SK-N-SH (cell line): ENCODE results near the gene SMYD3. TPM values are rescaled to one million over a fixed set of nuclear protein-coding genes. Genes with fewer than 3 reads are reported as not detected.

Experiments used
- CTCF ChIA-PET: fragments of 300-600, 350-600 bp; formaldehyde crosslinking; extraction: SDS; loops from one replicate; lab custom pipeline; 2021; lab: Yijun Ruan, JAX
- POLR2A ChIA-PET: fragments of 350-600 bp; sonication (Branson Sonifier 250); formaldehyde crosslinking; extraction: SDS; loops from one replicate; lab custom pipeline; 2020; ENCODE audit warnings: antibody characterized with exemption, inconsistent platforms; lab: Yijun Ruan, JAX
- DNase-seq: peaks from one replicate; pipeline ENCODE4 v3.0.0; 2012
- H2AFZ ChIP-seq: fragments of 200-600 bp; sonication (generic); 2 replicates; pipeline ENCODE4 v1.8.1; 2016; ENCODE audit warnings: antibody characterized with exemption, mild to moderate bottlenecking, low read depth
- H3F3A ChIP-seq: fragments of 200-600 bp; sonication (generic); replicated peaks from 2 replicates; pipeline ENCODE3; 2016; ENCODE audit warnings: antibody characterized with exemption, mild to moderate bottlenecking; ENCODE audit not compliant: insufficient read depth
- H3K27ac ChIP-seq, 2 experiments: fragments of 200-500 bp in 1 of 2; fragments of 200-600 bp in 1 of 2; sonication (Bioruptor generic) in 1 of 2; sonication (generic), shearing (Covaris generic) in 1 of 2; 2 replicates each; pipeline versions ENCODE4 v1.5.1 to v1.6.1; 2014 to 2016; ENCODE audit warnings: low read depth in 2 of 2, inconsistent platforms in 1 of 2, low read length in 1 of 2, mild to moderate bottlenecking in 1 of 2, mixed read lengths in 1 of 2
- H3K27me3 ChIP-seq: fragments of 200-600 bp; sonication (generic), shearing (Covaris generic); 2 replicates; pipeline ENCODE4 v1.6.1; 2016; ENCODE audit warnings: mixed run types; ENCODE audit not compliant: insufficient read depth
- H3K36me3 ChIP-seq, 2 experiments: fragments of 200-500 bp in 1 of 2; fragments of 200-600 bp in 1 of 2; sonication (Bioruptor generic) in 1 of 2; sonication (generic) in 1 of 2; replicated peaks in 1 of 2; 2 replicates each; pipeline versions ENCODE3 to v1.5.1; 2014 to 2016; ENCODE audit warnings: low read length in 1 of 2, mild to moderate bottlenecking in 1 of 2; ENCODE audit not compliant: insufficient read depth in 2 of 2, control insufficient read depth in 1 of 2
- H3K4me1 ChIP-seq, 2 experiments: fragments of 200-500 bp in 1 of 2; fragments of 200-600 bp in 1 of 2; sonication (Bioruptor generic) in 1 of 2; sonication (generic), shearing (Covaris generic) in 1 of 2; 2 replicates each; pipeline versions ENCODE4 v1.5.1 to v1.6.1; 2014 to 2016; ENCODE audit warnings: low read depth in 1 of 2, low read length in 1 of 2, mixed run types in 1 of 2; ENCODE audit not compliant: insufficient read depth in 2 of 2, control insufficient read depth in 1 of 2
- H3K4me2 ChIP-seq: fragments of 200-600 bp; sonication (generic), shearing (Covaris generic); 2 replicates; pipeline ENCODE4 v1.6.1; 2017; ENCODE audit warnings: mixed run types
- H3K4me3 ChIP-seq, 2 experiments: fragments of 200-500 bp in 1 of 2; fragments of 200-600 bp in 1 of 2; sonication (Bioruptor generic) in 1 of 2; sonication (generic), shearing (Covaris generic) in 1 of 2; 2 replicates each; pipeline versions ENCODE4 v1.5.1 to v1.8.1; 2014 to 2016; ENCODE audit warnings: low read depth in 2 of 2, inconsistent platforms in 1 of 2, low read length in 1 of 2, mild to moderate bottlenecking in 1 of 2, mixed read lengths in 1 of 2, moderate library complexity in 1 of 2
- H3K79me2 ChIP-seq: fragments of 200-600 bp; sonication (generic); 2 replicates; pipeline ENCODE4 v1.8.1; 2017; ENCODE audit warnings: mild to moderate bottlenecking; ENCODE audit not compliant: insufficient read depth
- H3K9ac ChIP-seq: fragments of 200-600 bp; sonication (generic); 2 replicates; pipeline ENCODE4 v1.6.1; 2017; ENCODE audit warnings: mixed run types
- H3K9me2 ChIP-seq: fragments of 200-600 bp; sonication (generic); 2 replicates; pipeline ENCODE4 v1.6.1; 2017; ENCODE audit warnings: mixed run types
- H3K9me3 ChIP-seq: fragments of 200-600 bp; sonication (generic); 2 replicates; pipeline ENCODE4 v1.6.1; 2017; ENCODE audit warnings: mixed run types, mild to moderate bottlenecking, moderate library complexity
- H4K20me1 ChIP-seq: fragments of 200-600 bp; sonication (generic); 2 replicates; pipeline ENCODE4 v1.6.1; 2017; ENCODE audit warnings: mild to moderate bottlenecking, mixed run types; ENCODE audit not compliant: insufficient read depth
- CTCF ChIP-seq: fragments of 200-600 bp; sonication (generic); IDR thresholded peaks from 2 replicates; pipeline ENCODE4 v1.6.1; 2017; ENCODE audit warnings: antibody characterized with exemption, mild to moderate bottlenecking, moderate library complexity
- FOSL2 ChIP-seq: IDR thresholded peaks from 2 replicates; pipeline ENCODE4 v1.4.0; 2012; ENCODE audit warnings: low read depth, mild to moderate bottlenecking, moderate library complexity, borderline replicate concordance
- MEF2A ChIP-seq: IDR thresholded peaks from 2 replicates; pipeline ENCODE4 v1.4.0; 2012; ENCODE audit warnings: low read depth, borderline replicate concordance
- MXI1 ChIP-seq: IDR thresholded peaks from 2 replicates; pipeline ENCODE4 v1.6.1; 2012; ENCODE audit warnings: mild to moderate bottlenecking, low read depth, low read length, improper control_type of control experiment
- RFX5 ChIP-seq: IDR thresholded peaks from 2 replicates; pipeline ENCODE4 v1.6.1; 2012; ENCODE audit warnings: mild to moderate bottlenecking, improper control_type of control experiment, low read length
- TAF1 ChIP-seq: IDR thresholded peaks from 2 replicates; pipeline ENCODE4 v1.6.1; 2012; ENCODE audit warnings: low read depth, mild to moderate bottlenecking, low read length, moderate library complexity, borderline replicate concordance
- TEAD4 ChIP-seq: IDR thresholded peaks from 2 replicates; pipeline ENCODE4 v1.4.0; 2012; ENCODE audit warnings: mild to moderate bottlenecking, borderline replicate concordance; ENCODE audit not compliant: insufficient read depth
- WGBS: methylation state at CpG from one replicate; pipeline ENCODE4 v1.1.6; 2017; ENCODE audit warnings: low lambda C conversion rate; 5-methylcytosine and 5-hydroxymethylcytosine counted together
- polyA plus RNA-seq, 3 experiments: library from polyadenylated mRNA; depleted of rRNA; stranded (reverse); fragments of >200 nt; gene quantifications; 2 replicates each; pipeline ENCODE4 v1.2.3, GENCODE V29; 2012
- TF ChIP-seq, protein P1 (sequence below): fragments of 150-350 bp; IDR thresholded peaks from 2 replicates; pipeline ENCODE4 v1.6.1; 2017; ENCODE audit warnings: antibody characterized with exemption, low read length, low read depth, borderline replicate concordance
- TF ChIP-seq, protein P2 (sequence below): IDR thresholded peaks from 2 replicates; pipeline ENCODE4 v1.6.1; 2012; ENCODE audit warnings: mild to moderate bottlenecking, low read depth, low read length, moderate library complexity

The SMYD3 gene
- polyA plus RNA-seq, 1 of the 3 experiments (the other 2 are of a cell fraction) = 31.4 TPM

GRCh38 chr1:245869847-245870246 is 637.2 kb downstream of the SMYD3 start:
- Histone ChIP-seq H3K79me2 (no peaks in the 10 kb centered on the region), H3K36me3 (no peaks in the 10 kb centered on the region), H2AFZ (no peak overlapping the region), H3K27ac (peak overlapping the region in 1 of 2 experiments; percentile 100; a peak in 2 of 4 replicates), H3K4me1 (peaks cover 20 to 67% of the 10 kb centered on the region in 2 experiments; a peak in 2 of 4 replicates), H3K4me2 (no peak overlapping the region), H3K9ac (no peak overlapping the region), H3K4me3 (no peak overlapping the region), H3K9me3 (no peaks in the 10 kb centered on the region), H4K20me1 (no peaks in the 10 kb centered on the region), H3F3A (peaks cover 13% of the 10 kb centered on the region), H3K27me3 (no peaks in the 10 kb centered on the region), H3K9me2 (no peaks in the 10 kb centered on the region)
- ChIA-PET POLR2A (no interaction called here), CTCF (interaction anchor here (1.0 to 1.9 kb wide), 4 partner anchors 17 to 717 kb away, joined by 3 to 7 read pairs (median 4); partner anchors contain the start of gene KIF26B)
- TF ChIP-seq MEF2A = no peak
- WGBS = 95% methylated on average over 7 of the region's 7 CpGs
- no peak for DNase-seq

DNA sequence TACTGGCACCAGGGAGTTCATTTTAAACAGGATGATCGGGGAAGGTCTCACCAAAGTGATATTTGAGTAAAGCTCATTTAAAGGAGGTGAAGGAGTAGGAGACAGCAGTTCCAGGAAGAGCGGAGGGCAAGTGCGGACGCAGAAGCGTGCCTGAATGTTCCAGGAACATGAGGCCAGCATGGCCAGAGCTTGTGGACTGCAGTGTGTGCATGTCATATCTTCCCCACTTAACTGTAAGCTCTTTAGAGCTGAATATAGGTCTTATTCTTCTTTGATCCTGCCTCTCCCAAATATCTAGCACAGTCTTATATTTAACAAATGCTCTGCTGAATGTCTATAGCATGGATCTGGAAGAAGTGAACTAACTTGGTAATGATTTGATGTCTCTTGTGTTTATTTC is 639.3 kb downstream of the SMYD3 start:
- H3K27me3 ChIP-seq = no peaks in the 10 kb centered on the region
- no peak overlapping the region for H2AFZ ChIP-seq
- H3K27ac ChIP-seq = peak overlapping the region in 1 of 2 experiments; percentile 100; a peak in 2 of 4 replicates
- H3K9ac ChIP-seq = no peak overlapping the region
- no peaks in the 10 kb centered on the region for H3K79me2 ChIP-seq
- no peak overlapping the region for H3K4me2 ChIP-seq
- peaks cover 0 to 1% of the 10 kb centered on the region in 2 experiments for H3K36me3 ChIP-seq
- H3K4me1 ChIP-seq = peaks cover 6 to 46% of the 10 kb centered on the region in 2 experiments; a peak in 2 of 4 replicates
- H3F3A ChIP-seq = no peaks in the 10 kb centered on the region
- no peaks in the 10 kb centered on the region for H3K9me3 ChIP-seq
- TF ChIP-seq CTCF (no peak), TEAD4 (no peak), MXI1 (no peak), FOSL2 (no peak), RFX5 (no peak), TAF1 (no peak)
- TF ChIP-seq, protein P1, sequence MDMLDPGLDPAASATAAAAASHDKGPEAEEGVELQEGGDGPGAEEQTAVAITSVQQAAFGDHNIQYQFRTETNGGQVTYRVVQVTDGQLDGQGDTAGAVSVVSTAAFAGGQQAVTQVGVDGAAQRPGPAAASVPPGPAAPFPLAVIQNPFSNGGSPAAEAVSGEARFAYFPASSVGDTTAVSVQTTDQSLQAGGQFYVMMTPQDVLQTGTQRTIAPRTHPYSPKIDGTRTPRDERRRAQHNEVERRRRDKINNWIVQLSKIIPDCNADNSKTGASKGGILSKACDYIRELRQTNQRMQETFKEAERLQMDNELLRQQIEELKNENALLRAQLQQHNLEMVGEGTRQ = no peak
- TF ChIP-seq, protein P2, sequence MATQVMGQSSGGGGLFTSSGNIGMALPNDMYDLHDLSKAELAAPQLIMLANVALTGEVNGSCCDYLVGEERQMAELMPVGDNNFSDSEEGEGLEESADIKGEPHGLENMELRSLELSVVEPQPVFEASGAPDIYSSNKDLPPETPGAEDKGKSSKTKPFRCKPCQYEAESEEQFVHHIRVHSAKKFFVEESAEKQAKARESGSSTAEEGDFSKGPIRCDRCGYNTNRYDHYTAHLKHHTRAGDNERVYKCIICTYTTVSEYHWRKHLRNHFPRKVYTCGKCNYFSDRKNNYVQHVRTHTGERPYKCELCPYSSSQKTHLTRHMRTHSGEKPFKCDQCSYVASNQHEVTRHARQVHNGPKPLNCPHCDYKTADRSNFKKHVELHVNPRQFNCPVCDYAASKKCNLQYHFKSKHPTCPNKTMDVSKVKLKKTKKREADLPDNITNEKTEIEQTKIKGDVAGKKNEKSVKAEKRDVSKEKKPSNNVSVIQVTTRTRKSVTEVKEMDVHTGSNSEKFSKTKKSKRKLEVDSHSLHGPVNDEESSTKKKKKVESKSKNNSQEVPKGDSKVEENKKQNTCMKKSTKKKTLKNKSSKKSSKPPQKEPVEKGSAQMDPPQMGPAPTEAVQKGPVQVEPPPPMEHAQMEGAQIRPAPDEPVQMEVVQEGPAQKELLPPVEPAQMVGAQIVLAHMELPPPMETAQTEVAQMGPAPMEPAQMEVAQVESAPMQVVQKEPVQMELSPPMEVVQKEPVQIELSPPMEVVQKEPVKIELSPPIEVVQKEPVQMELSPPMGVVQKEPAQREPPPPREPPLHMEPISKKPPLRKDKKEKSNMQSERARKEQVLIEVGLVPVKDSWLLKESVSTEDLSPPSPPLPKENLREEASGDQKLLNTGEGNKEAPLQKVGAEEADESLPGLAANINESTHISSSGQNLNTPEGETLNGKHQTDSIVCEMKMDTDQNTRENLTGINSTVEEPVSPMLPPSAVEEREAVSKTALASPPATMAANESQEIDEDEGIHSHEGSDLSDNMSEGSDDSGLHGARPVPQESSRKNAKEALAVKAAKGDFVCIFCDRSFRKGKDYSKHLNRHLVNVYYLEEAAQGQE = no peak
- no peak overlapping the region for H3K4me3 ChIP-seq
- WGBS = 59% methylated on average over 5 of the region's 5 CpGs
- no peaks in the 10 kb centered on the region for H4K20me1 ChIP-seq
- H3K9me2 ChIP-seq = no peaks in the 10 kb centered on the region
- CTCF ChIA-PET = interaction anchor here (1.2 to 2.4 kb wide), 3 partner anchors 9 to 711 kb away, joined by 4 to 10 read pairs (median 4); no protein-coding TSS in a partner anchor
- no peak for DNase-seq
- POLR2A ChIA-PET = no interaction called here
